ACHN (cell line): Measurements from ENCODE around the gene NID2.

Experiments
- DNase-seq: peaks from one replicate; pipeline ENCODE4 v3.0.0-alpha.2; 2015
- in situ Hi-C: cut with HindIII; loops from 2 replicates; pipeline ENCODE4 v1.10.0; 2017; ENCODE audit warnings: low sequenced_read_pairs, low pct_ligation_motif_present, low pct_unique_long_range_greater_than_20kb

Gene NID2

GRCh38 chr14:52040598-52040997, 28.3 kb downstream of the NID2 start:
- DNase-seq, result no peak
- in situ Hi-C loops, result no loop called here

- DNase-seq, result no peak
Observed at GRCh38 chr14:52039124-52039815, 29.6 kb downstream of the NID2 start.

DNA sequence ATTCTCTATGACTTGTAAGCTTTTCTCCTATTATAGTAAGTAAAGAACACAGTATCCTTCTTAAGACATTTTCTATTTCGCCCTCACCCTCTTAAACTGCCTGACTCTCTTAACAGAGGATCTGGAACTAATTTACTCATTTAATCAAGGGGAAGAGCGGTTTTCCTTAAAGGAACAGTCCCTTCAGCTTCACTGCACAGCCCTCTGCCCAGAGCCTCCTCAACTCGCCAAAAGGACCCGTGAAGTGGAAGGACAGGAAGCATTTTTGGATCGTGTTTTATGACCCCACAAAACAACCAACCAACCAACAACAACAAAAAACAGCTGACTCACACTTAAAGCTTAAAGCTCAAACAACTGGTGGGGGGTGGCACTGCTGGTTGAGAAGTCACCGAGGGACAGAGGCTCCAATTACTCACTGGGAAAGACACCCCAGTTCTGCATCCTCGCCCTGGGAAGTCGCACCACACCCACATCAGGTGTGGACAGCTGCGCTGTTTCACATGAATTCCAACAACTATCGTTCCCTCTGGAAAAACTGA, 35.7 kb downstream of the NID2 start:
- in situ Hi-C loops, result no loop called here
- DNase-seq, result no peak

More at GRCh38 chr14:52039124-52039815, 29.6 kb downstream of the NID2 start:
- in situ Hi-C loops, result no loop called here

DNA sequence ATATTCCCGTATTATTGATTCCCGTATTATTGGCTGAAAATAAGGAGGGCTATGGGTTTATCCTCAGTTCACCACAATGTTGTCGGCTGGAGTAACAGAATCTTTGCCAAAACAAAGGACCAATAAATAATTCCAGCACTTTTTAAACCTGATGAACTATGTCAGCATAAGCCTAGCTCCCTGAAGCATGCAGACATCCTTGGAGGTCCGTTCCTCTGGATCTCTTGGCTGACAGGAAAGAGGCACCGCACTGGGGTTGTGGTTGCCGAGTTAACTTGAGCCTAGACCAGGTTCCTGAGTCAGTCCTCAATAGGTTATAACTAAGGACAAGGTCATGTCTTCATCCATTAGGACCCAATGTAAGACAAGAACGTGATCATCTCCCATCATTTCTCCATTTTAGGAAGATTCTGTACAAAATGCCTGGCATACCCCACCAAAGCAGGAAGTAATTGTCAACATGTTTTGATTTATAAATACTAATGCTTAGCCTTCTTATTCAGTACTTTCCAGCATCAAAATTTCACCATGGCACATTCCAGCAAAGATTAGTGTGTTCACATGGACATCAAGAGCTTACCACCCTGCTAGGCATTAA, 36.6 kb downstream of the NID2 start:
- in situ Hi-C loops, result no loop called here
- DNase-seq, result no peak

DNA sequence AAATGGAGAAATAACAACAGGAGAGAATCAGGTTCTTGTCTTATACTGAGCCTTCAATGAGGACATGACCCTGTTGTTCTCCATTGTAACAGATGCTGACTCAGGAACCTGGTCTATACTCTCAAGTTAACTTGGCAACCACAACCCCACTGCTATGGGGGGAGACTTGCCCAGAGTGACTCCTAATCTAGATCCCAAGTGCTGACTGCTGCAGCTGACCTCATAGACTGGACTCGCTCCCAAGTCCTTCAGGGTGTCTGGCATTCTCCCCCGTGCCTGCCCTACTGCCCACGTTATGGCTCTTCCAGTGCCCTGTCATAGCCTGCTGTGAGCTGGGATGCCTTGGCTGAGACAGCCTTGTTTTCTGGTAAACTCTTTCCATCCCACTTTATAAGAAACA, 37.1 kb downstream of the NID2 start:
- in situ Hi-C loops, result no loop called here
- DNase-seq, result no peak

DNA sequence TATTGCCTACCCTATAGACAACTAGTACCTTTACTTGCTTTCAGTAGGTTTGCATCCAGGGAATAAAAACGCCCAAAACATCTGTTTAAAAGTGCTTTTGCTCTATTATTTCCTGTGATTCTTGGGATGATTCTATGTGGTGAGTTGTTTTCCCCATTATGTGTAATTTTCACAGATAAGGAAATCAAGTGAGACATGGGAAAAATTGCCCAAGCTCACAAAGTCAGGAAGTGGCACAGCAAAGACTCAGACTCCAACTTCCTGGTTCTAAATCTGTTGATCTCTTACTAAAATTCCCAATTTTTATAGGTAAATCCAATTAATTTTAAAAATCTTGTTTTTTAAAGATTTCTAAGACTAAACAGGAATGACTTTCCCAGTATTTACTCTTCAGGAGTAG, 39.0 kb downstream of the NID2 start:
- in situ Hi-C loops, result no loop called here
- no peak for DNase-seq

- in situ Hi-C loops, result no loop called here
- no peak for DNase-seq
Observed at GRCh38 chr14:52026901-52027300, 42.0 kb downstream of the NID2 start.

DNA sequence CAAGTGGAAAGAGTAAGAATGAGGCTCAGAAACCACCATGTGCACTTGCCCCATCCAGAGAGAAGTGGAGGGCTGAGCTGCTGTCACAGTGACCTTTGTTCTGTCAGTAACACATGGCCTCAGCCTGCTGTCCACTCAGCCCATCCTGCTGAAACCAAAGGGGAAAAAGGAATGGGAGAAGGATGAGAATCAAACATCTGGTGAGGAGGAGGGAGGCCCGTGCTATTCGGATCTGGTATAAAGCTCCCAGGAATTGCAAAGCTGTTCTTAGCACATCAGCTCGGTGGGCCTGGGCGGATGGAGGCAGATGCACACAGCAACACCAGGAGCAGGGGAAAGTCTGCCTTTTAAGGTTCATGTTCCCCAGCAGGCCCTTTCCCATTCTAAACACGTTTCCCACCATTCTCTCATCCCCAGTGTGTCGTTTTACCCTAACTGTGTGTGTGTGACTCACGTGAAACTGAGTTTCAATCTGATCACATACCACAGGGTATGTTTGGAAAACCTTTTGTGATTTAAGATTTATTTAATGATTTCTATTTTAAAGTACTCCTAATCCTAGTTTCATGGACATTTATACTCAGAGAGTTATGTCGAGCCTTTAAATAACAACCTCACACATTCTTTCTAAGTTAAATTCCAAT, 42.7 kb downstream of the NID2 start:
- no peak for DNase-seq
- in situ Hi-C loops, result no loop called here

GRCh38 chr14:52025310-52025709, 43.5 kb downstream of the NID2 start:
- in situ Hi-C loops, result no loop called here
- DNase-seq, result no peak

DNA sequence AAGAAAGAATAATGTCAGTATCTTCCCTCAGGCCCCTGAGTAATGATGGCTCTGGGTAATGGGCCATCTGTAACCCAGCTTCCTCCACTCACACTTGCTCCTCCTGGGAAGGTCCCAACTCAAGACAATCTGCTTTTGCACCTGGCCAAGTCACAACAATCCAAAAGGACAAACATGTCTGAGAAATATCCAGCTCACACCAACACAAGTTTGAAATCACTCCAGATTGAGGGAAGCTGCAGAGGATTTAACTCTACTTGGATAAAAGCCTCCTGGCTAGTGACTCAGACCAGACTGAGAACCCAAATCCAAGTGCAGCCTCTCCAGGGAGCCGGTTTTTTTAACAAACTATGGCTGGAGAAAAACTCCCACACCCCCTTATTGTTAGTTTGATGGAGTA, 45.3 kb downstream of the NID2 start:
- in situ Hi-C loops, result no loop called here

DNA sequence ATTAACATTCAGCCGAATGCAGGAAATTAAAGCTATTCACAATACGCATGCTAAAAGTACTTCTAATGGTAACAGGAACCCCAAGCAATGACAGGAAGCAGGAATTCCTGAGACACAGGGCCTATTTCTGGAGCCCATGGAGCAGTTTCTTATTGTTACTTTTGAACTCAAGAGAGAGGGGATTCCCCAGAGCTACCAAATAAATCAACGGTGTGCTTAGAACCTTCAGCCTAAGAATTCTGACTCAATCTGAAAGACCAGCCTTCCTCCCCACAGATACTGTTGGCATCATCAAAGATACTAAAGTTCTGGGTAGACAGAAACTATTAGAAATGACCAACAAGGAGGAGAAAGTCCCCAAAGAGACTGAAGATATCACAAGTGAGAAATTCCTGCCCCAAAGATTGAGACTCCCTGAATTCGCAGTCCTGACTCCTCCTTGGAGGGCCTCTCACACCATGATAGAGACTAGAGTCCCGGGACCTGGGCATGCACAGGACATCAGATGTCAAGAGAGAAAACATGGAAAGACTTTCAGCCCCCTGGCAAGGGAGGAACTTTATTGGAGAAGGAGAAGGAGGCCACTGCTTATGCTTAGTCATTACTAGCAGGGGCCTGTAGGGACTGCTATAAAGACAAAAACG, 46.8 kb downstream of the NID2 start:
- DNase-seq, result no peak
- in situ Hi-C loops, result no loop called here

More for the DNA sequence above, 45.3 kb downstream of the NID2 start:
- DNase-seq, result no peak

DNA sequence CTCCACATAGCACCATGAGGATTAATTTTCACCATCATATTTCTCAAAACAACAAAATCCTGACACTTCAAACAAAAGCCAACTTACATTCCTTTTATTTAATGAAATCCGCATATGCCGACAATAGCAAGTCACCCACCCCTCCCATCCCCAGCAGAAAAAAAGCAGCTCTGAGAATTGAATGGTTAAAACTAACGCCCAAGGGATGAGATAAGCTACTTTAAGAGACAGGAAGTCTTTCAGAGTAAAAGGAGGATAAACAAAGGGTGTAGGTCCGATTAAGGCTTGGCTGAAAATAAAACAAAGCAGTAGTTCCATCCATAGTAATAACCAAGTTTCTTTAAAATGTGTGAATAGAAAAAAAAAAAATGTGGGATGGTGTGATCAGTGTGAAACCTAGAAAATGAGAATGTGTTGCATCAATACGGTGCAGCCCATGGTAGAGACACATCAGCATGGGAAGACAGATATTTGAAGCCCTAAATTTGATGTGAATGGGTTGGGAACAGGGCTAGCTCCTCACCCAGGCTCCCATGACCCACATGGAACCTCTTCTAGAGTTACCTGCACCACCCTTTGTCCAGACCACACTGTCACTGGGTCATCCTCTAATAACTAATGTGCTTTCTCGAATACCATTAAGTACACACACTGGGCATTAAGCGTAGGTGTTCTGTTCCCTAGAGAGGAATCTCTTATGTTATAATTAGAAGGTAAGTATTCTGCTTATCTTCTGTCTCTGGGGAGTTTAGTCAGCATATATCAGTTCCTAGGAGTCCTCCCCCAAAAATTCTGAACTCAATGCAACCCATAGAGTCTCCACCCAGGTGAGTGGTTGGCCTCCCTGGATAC, 47.8 kb downstream of the NID2 start:
- in situ Hi-C loops, result no loop called here
- DNase-seq, result no peak

GRCh38 chr14:52020161-52020714, 48.6 kb downstream of the NID2 start:
- in situ Hi-C loops, result no loop called here
- no peak for DNase-seq

DNA sequence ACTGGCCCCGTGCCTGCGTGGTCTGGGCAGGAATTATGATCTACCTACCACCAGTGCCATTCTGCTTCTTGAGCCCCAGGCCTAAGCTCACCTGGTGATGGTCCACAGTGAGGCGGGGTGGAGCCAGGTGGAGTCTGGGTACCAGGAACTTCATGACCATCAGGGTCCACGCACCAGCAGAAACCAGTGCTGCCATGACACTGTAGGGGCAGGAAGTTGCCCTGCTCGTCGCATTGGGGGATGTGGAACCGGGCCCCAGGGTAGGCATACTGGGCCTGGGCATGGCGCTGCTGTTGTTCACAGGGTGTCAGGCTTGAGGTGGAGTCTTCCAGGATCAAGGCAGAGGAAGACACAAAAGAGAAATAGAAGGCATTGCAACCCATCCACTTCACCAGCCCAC, 49.9 kb downstream of the NID2 start:
- in situ Hi-C loops, result no loop called here

GRCh38 chr14:52018252-52018651, 50.6 kb downstream of the NID2 start:
- in situ Hi-C loops, result no loop called here
- no peak for DNase-seq

More for the DNA sequence above, 49.9 kb downstream of the NID2 start:
- DNase-seq, result no peak

DNA sequence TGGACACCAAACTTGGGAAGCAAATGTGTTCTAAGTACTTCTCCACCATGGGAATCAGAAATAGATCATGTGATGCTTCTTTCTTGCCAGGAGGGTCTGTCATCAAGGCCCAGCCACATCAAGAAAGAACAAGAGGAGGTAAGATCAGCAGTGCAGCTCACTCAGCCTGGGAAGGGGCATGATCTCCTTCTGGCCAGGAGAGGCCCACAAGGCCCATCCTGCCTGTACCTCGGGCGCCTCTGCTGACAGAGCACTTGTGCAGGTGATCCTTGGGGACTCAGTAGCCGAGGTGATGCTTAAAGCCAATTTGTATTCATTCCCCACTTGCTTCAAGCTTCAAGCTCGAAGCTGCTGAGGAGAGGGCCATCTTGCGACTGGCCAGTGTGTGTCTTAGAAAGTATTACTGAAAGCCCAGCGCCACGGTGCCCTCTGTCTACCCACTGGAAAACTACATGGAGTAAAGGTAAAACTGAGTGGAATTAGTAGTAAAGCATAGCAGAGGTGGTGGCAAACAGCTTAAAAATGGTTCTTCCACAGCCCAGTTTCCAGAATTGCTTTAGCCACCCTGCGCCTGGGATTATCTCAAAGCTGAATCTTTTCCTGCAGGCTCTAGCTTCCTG, 53.3 kb downstream of the NID2 start:
- in situ Hi-C loops, result no loop called here
- DNase-seq, result peak; percentile 35

DNA sequence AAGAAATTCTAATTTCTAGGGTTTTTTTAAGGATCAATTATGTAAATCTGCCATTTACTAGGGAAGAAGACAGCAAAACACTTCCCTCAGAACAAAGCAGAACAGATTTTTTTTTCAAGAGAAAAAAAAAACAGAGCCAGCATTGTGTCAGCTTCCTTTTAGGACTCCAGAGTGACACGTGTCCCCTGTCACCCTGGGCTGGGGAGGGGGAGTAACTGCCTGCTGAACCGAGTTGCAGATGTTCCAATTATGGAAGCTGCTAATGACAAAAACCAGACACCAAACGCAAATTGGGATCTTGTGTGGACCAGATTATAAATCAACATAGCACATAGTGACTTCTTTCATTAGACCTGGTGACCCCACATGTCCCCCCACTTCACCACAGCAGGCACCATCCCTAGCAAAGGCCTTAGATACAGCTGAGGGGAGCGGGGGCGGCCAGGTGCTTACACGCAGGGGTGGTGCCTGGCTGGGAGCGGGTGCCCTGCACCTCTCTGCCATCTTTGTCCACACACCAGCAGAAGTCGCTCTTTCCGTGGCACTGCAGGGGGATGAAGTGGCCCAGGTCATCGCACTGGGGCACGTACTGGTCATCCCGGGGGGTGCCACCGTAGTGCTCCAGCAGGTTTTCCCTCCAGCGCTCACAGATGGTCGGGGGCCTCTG, 54.1 kb downstream of the NID2 start:
- DNase-seq, result no peak
- in situ Hi-C loops, result no loop called here
